HepG2 (cell line): Measurements from ENCODE around the gene SEPHS2.

Experiments used
- TCF7L2 ChIP-seq: IDR thresholded peaks from 2 replicates; pipeline ENCODE4 v1.6.1; 2011; ENCODE audit warnings: mild to moderate bottlenecking, low read depth, low read length, moderate library complexity
- ZNF207 ChIP-seq: fragments of 450-650 bp; IDR thresholded peaks from 2 replicates; pipeline ENCODE4 v1.6.1; 2016; ENCODE audit warnings: antibody characterized with exemption, borderline replicate concordance
- ZNF589 ChIP-seq: sonication (generic); formaldehyde crosslinking; conservative IDR thresholded peaks from 2 replicates; pipeline ENCODE4 v1.8.0; 2022; ENCODE audit warnings: mild to moderate bottlenecking, moderate library complexity, missing genetic modification reagents
- TF ChIP-seq, protein P1 (sequence below): IDR thresholded peaks from 2 replicates; pipeline ENCODE4 v1.6.1; 2012; ENCODE audit warnings: inconsistent platforms
- TF ChIP-seq, protein P2 (sequence below): sonication (generic); formaldehyde crosslinking; IDR thresholded peaks from 2 replicates; pipeline ENCODE4 v1.8.1; 2023; ENCODE audit warnings: missing genetic modification reagents, inconsistent platforms, borderline replicate concordance

DNA sequence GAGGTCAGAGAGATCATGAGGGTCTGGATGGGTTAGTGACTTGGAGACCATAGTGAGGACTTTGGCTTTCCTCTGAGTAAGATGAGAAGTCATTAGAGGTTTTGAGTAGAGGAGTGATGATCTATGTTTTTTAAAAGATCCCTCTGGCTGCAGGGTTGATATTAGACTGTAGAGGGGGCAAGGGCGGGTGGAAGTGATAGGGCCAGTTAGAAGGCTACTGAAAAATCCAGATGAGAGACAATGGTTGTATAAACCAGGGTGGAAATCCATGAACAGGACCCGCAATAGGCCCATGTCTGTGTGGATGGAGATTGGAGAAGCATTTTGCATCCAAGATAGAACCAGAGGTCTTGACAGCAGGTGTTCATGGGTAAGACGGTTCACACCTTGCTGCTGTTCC, 36.7 kb upstream of the SEPHS2 start:
- TF ChIP-seq, protein P1, sequence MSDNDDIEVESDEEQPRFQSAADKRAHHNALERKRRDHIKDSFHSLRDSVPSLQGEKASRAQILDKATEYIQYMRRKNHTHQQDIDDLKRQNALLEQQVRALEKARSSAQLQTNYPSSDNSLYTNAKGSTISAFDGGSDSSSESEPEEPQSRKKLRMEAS, result no peak
- TF ChIP-seq ZNF589 (CRISPR knock-in tag) (no peak), ZNF207 (no peak), TCF7L2 (no peak)
- TF ChIP-seq, protein P2, sequence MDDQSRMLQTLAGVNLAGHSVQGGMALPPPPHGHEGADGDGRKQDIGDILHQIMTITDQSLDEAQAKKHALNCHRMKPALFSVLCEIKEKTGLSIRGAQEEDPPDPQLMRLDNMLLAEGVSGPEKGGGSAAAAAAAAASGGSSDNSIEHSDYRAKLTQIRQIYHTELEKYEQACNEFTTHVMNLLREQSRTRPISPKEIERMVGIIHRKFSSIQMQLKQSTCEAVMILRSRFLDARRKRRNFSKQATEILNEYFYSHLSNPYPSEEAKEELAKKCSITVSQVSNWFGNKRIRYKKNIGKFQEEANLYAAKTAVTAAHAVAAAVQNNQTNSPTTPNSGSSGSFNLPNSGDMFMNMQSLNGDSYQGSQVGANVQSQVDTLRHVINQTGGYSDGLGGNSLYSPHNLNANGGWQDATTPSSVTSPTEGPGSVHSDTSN (CRISPR knock-in tag), result no peak
